B cell (primary cell): ENCODE results near the gene EPB41L4A. TPM values are rescaled to one million over a fixed set of nuclear protein-coding genes. Genes with fewer than 3 reads are reported as not detected.

Source experiments
- ATAC-seq: fragments of 200-7000 bp; cut with Tn5 transposase; one replicate; pipeline ENCODE4 v1.10.0; 2021; ENCODE audit warnings: low read depth, mild to moderate bottlenecking, moderate number of reproducible peaks, moderate library complexity
- CTCF ChIA-PET: fragments of 350-600 bp; sonication (Branson Sonifier 250); formaldehyde crosslinking; loops from one replicate; lab custom pipeline; 2021; ENCODE audit warnings: antibody characterized with exemption, inconsistent platforms; lab: Charles Lee
- POLR2A ChIA-PET: fragments of 350-600 bp; sonication (Branson Sonifier 250); formaldehyde crosslinking; loops from one replicate; lab custom pipeline; 2021; ENCODE audit warnings: antibody characterized with exemption; lab: Charles Lee
- DNase-seq: peaks from one replicate; pipeline ENCODE4 v3.0.0; 2013
- H2AFZ ChIP-seq: 2 replicates; pipeline ENCODE4 v1.6.1; 2012; ENCODE audit warnings: mild to moderate bottlenecking, low read depth, low read length; ENCODE audit not compliant: insufficient read depth, poor library complexity, severe bottlenecking
- H3K27ac ChIP-seq, 2 donors: 1 replicate in 1 of 2; 2 replicates in 1 of 2; pipeline ENCODE4 v1.5.1; 2012 to 2013; ENCODE audit warnings: low read length in 2 of 2, mild to moderate bottlenecking in 2 of 2, moderate library complexity in 1 of 2
- H3K27me3 ChIP-seq, 4 experiments: fragments of 200-600 bp in 1 of 4; sonication (generic) in 1 of 4; replicated peaks in 1 of 4; 1 replicate in 2 of 4; 2 replicates in 2 of 4; pipeline versions ENCODE4 v1.6.1 to v1.7.0; 2013 to 2016; ENCODE audit warnings: low read length in 3 of 4, mild to moderate bottlenecking in 2 of 4, mixed read lengths in 1 of 4, moderate library complexity in 1 of 4; ENCODE audit not compliant: insufficient read depth in 4 of 4, control insufficient read depth in 3 of 4; ENCODE audit errors: control extremely low read depth in 1 of 4
- H3K36me3 ChIP-seq, 2 experiments: replicated peaks in 1 of 2; 1 replicate in 1 of 2; 2 replicates in 1 of 2; pipeline versions ENCODE4 v1.6.1 to v1.7.1; 2013; ENCODE audit warnings: low read length in 1 of 2; ENCODE audit not compliant: insufficient read depth in 2 of 2, control insufficient read depth in 1 of 2; ENCODE audit errors: control extremely low read depth in 1 of 2, extremely low read depth in 1 of 2
- H3K4me1 ChIP-seq, 2 donors: fragments of 200-600 bp in 1 of 2; sonication (generic) in 1 of 2; 1 replicate in 1 of 2; 2 replicates in 1 of 2; pipeline versions ENCODE4 v1.5.1 to v1.6.1; 2013 to 2017; ENCODE audit warnings: low read length in 2 of 2; ENCODE audit not compliant: control insufficient read depth in 2 of 2, insufficient read depth in 2 of 2
- H3K4me2 ChIP-seq: replicated peaks from 2 replicates; pipeline ENCODE3; 2012; ENCODE audit warnings: mild to moderate bottlenecking, low read depth, low read length; ENCODE audit not compliant: poor library complexity, severe bottlenecking
- H3K4me3 ChIP-seq, 5 experiments: fragments of 200-600 bp in 1 of 5; sonication (generic) in 1 of 5; 1 replicate in 3 of 5; 2 replicates in 2 of 5; pipeline versions ENCODE4 v1.5.1 to v1.7.0; 2011 to 2016; ENCODE audit warnings: low read length in 4 of 5, mild to moderate bottlenecking in 4 of 5, low read depth in 2 of 5, control low read depth in 1 of 5, moderate library complexity in 1 of 5; ENCODE audit not compliant: insufficient read depth in 1 of 5; ENCODE audit errors: control extremely low read depth in 1 of 5, extremely low read depth in 1 of 5
- H3K79me2 ChIP-seq: fragments of 200-600 bp; sonication (generic); one replicate; pipeline ENCODE4 v1.6.0; 2016; ENCODE audit warnings: low read length; ENCODE audit not compliant: control insufficient read depth, insufficient read depth
- H3K9ac ChIP-seq: fragments of 200-600 bp; sonication (generic); 2 replicates; pipeline ENCODE4 v1.6.1; 2017; ENCODE audit warnings: mild to moderate bottlenecking, low read length, moderate library complexity
- H3K9me3 ChIP-seq, 3 donors: one replicate each; pipeline versions ENCODE4 v1.6.1 to v1.7.1; 2013; ENCODE audit warnings: low read length in 2 of 3; ENCODE audit not compliant: control insufficient read depth in 2 of 3, insufficient read depth in 1 of 3; ENCODE audit errors: control extremely low read depth in 1 of 3
- H4K20me1 ChIP-seq: 2 replicates; pipeline ENCODE4 v1.6.0; 2012; ENCODE audit warnings: mild to moderate bottlenecking, low read length; ENCODE audit not compliant: insufficient read depth, control insufficient read depth, poor library complexity, severe bottlenecking
- H3K27ac Mint-ChIP-seq: one replicate; pipeline ENCODE4 v1.8.0; 2021; ENCODE audit warnings: mixed read lengths
- H3K27me3 Mint-ChIP-seq: one replicate; pipeline ENCODE4 v1.8.0; 2021; ENCODE audit warnings: mixed read lengths
- H3K4me1 Mint-ChIP-seq: one replicate; pipeline ENCODE4 v1.8.0; 2021; ENCODE audit warnings: mixed read lengths
- H3K4me3 Mint-ChIP-seq: one replicate; pipeline ENCODE4 v1.8.0; 2021; ENCODE audit warnings: mixed read lengths
- H3K9me3 Mint-ChIP-seq: one replicate; pipeline ENCODE4 v1.8.0; 2022; ENCODE audit warnings: mixed read lengths; ENCODE audit not compliant: insufficient read depth
- EZH2 ChIP-seq: IDR thresholded peaks from 2 replicates; pipeline ENCODE4 v1.6.1; 2012; ENCODE audit warnings: borderline replicate concordance, low read depth, mild to moderate bottlenecking, moderate library complexity, low read length; ENCODE audit not compliant: insufficient read depth, poor library complexity, severe bottlenecking
- WGBS: methylation state at CpG from one replicate; pipeline ENCODE4 v1.1.5; 2013; ENCODE audit warnings: missing lambda C conversion rate; ENCODE audit not compliant: insufficient coverage; 5-methylcytosine and 5-hydroxymethylcytosine counted together
- intact Hi-C: fragments of 100-400 bp; cut with micrococcal nuclease; formaldehyde crosslinking; loops from one replicate; pipeline ENCODE4 v1.10.0; 2022
- polyA plus RNA-seq: library from polyadenylated mRNA; depleted of rRNA; stranded (reverse); fragments of >200 nt; gene quantifications from 2 replicates; pipeline ENCODE4 v1.2.3, GENCODE V29; 2012
- total RNA-seq, 2 donors: library from RNA; stranded (reverse); fragments of 120-200 nt in 1 of 2; gene quantifications; 1 replicate in 1 of 2; 2 replicates in 1 of 2; pipeline versions ENCODE4 v1.2.3 to v1.2.4, GENCODE V29; 2013 to 2022
- TF ChIP-seq, protein P1 (sequence below): fragments of 200-600 bp; IDR thresholded peaks from one replicate; pipeline ENCODE4 v1.8.0; 2022; ENCODE audit warnings: antibody characterized with exemption, mild to moderate bottlenecking

EPB41L4A gene
- total and polyA plus RNA-seq, 2 donors (not counting 1 experiment from before 2014, with no cell fraction given), result 1.8 to 12.9 TPM

DNA sequence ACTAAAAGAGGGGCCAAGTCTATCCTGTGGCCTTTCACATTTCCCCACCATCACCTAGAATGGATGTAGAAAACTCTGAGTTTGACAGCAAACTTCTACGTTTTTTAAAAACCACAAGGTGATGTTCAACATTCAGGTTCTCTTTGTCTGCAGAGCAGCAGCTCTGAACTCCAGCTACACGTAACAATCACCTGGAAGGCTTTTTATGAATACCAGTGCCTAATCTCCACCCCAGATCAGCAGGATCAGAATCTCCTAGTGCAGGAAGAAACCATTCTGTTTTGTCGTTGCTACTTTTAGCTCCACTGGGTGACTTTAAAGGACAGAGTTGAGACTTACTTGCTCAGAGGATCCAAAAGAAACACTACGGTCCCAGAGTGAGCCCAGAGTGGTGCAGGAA, 44.3 kb downstream of the EPB41L4A start:
- peaks cover 2% of the 10 kb centered on the region for H3K4me1 Mint-ChIP-seq
- no peaks in the 10 kb centered on the region for H3K4me1 ChIP-seq
- no peaks in the 10 kb centered on the region for H4K20me1 ChIP-seq
- no peak for DNase-seq
- H3K4me2 ChIP-seq, result no peak overlapping the region
- H3K27me3 ChIP-seq, result no peaks in the 10 kb centered on the region
- H3K9me3 Mint-ChIP-seq, result no peaks in the 10 kb centered on the region
- H3K4me3 Mint-ChIP-seq, result no peak overlapping the region
- H2AFZ ChIP-seq, result no peak overlapping the region
- POLR2A ChIA-PET, result no interaction called here
- ATAC-seq, result no peak
- TF ChIP-seq, protein P1, sequence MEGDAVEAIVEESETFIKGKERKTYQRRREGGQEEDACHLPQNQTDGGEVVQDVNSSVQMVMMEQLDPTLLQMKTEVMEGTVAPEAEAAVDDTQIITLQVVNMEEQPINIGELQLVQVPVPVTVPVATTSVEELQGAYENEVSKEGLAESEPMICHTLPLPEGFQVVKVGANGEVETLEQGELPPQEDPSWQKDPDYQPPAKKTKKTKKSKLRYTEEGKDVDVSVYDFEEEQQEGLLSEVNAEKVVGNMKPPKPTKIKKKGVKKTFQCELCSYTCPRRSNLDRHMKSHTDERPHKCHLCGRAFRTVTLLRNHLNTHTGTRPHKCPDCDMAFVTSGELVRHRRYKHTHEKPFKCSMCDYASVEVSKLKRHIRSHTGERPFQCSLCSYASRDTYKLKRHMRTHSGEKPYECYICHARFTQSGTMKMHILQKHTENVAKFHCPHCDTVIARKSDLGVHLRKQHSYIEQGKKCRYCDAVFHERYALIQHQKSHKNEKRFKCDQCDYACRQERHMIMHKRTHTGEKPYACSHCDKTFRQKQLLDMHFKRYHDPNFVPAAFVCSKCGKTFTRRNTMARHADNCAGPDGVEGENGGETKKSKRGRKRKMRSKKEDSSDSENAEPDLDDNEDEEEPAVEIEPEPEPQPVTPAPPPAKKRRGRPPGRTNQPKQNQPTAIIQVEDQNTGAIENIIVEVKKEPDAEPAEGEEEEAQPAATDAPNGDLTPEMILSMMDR, result no peak
- TF ChIP-seq EZH2, result no peak
- H3K9ac ChIP-seq, result no peak overlapping the region
- 85% methylated on average over 4 of the region's 4 CpGs for WGBS
- no peaks in the 10 kb centered on the region for H3K79me2 ChIP-seq
- H3K27me3 Mint-ChIP-seq, result peaks cover 26% of the 10 kb centered on the region
- no peak overlapping the region for H3K4me3 ChIP-seq
- H3K9me3 ChIP-seq, result no peaks in the 10 kb centered on the region
- H3K27ac Mint-ChIP-seq, result no peak overlapping the region
- no peak overlapping the region for H3K27ac ChIP-seq
- H3K36me3 ChIP-seq, result no peaks in the 10 kb centered on the region
- intact Hi-C loops, result no loop called here
- CTCF ChIA-PET, result no interaction called here

DNA sequence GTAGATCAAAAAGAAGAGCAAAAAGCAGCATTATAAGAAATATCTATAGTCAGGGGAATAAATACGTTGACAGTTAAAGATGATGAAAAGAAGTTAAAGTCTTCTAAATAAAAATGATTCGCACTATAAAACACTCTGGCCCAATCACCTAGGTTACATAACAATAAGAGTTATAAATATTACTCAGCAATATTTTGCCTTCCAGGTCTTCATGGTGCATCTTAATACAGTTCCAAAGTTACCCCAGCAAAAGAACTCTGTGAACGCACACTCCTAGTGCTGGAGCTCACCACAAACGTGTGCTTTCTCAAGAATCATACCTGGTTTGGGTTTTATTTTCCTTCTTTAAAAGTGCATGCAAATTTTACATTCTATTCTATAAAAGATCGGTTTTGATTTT, 44.7 kb downstream of the EPB41L4A start:
- H3K4me1 Mint-ChIP-seq, result peaks cover 2% of the 10 kb centered on the region
- Histone ChIP-seq H3K4me3 (no peak overlapping the region), H3K27ac (no peak overlapping the region), H3K9me3 (no peaks in the 10 kb centered on the region), H3K9ac (no peak overlapping the region), H3K4me2 (no peak overlapping the region), H3K79me2 (no peaks in the 10 kb centered on the region), H2AFZ (no peak overlapping the region), H4K20me1 (no peaks in the 10 kb centered on the region), H3K4me1 (no peaks in the 10 kb centered on the region), H3K27me3 (no peaks in the 10 kb centered on the region), H3K36me3 (no peaks in the 10 kb centered on the region)
- ATAC-seq, result no peak
- no peak overlapping the region for H3K27ac Mint-ChIP-seq
- H3K4me3 Mint-ChIP-seq, result no peak overlapping the region
- ChIA-PET CTCF (no interaction called here), POLR2A (no interaction called here)
- intact Hi-C loops, result no loop called here
- TF ChIP-seq EZH2, result no peak
- TF ChIP-seq, protein P1, result no peak
- no peaks in the 10 kb centered on the region for H3K9me3 Mint-ChIP-seq
- WGBS, result no CpG with 5 or more reads among the region's 5 CpGs
- H3K27me3 Mint-ChIP-seq, result peaks cover 23% of the 10 kb centered on the region
- DNase-seq, result no peak
